Glutamatergic neuron (in vitro differentiated cells): ENCODE measurements around the gene DSP. TPM values are rescaled to one million over a fixed set of nuclear protein-coding genes. Genes with fewer than 3 reads are reported as not detected.

ENCODE experiments used
- DNase-seq: peaks from one replicate; pipeline ENCODE4 v3.0.0; 2022
- H3K27ac Mint-ChIP-seq: one replicate; pipeline ENCODE4 v1.8.0; 2020; ENCODE audit warnings: mild to moderate bottlenecking, mixed read lengths, inconsistent platforms; ENCODE audit not compliant: unreplicated experiment
- H3K27me3 Mint-ChIP-seq: one replicate; pipeline ENCODE4 v1.8.0; 2020; ENCODE audit warnings: mild to moderate bottlenecking, moderate library complexity, mixed read lengths, inconsistent platforms; ENCODE audit not compliant: unreplicated experiment
- H3K36me3 Mint-ChIP-seq: one replicate; pipeline ENCODE4 v1.8.0; 2020; ENCODE audit warnings: mild to moderate bottlenecking, mixed read lengths, inconsistent platforms; ENCODE audit not compliant: unreplicated experiment
- H3K4me1 Mint-ChIP-seq: one replicate; pipeline ENCODE4 v1.8.0; 2020; ENCODE audit warnings: mild to moderate bottlenecking, low read depth, mixed read lengths, inconsistent platforms; ENCODE audit not compliant: unreplicated experiment
- H3K4me3 Mint-ChIP-seq: one replicate; pipeline ENCODE4 v1.8.0; 2020; ENCODE audit warnings: mild to moderate bottlenecking, mixed read lengths, inconsistent platforms; ENCODE audit not compliant: unreplicated experiment
- H3K9me3 Mint-ChIP-seq: one replicate; pipeline ENCODE4 v1.8.0; 2020; ENCODE audit warnings: mild to moderate bottlenecking, moderate library complexity, mixed read lengths, inconsistent platforms; ENCODE audit not compliant: unreplicated experiment
- CTCF ChIP-seq: fragments of 200-600 bp; sonication (generic); IDR thresholded peaks from one replicate; pipeline ENCODE4 v1.5.0; 2021; ENCODE audit not compliant: partially characterized antibody, unreplicated experiment
- total RNA-seq: library from RNA; stranded (reverse); fragmentation: NEBNext Ultra II Directional; extraction: Animal tissue kit (Norgen Biotek cat#: 25700); gene quantifications from one replicate; pipeline ENCODE4 v1.2.1, GENCODE V29; 2021; ENCODE audit not compliant: unreplicated experiment

The DSP gene
- total RNA-seq, 1 donor from 2014 or later, result 8.9 TPM

GRCh38 chr6:7617801-7618764 is 76.6 kb downstream of the DSP start:
- H3K4me1 Mint-ChIP-seq, result peaks cover 6% of the 10 kb centered on the region
- TF ChIP-seq CTCF, result no peak
- H3K27me3 Mint-ChIP-seq, result peaks cover 2% of the 10 kb centered on the region
- H3K36me3 Mint-ChIP-seq, result no peaks in the 10 kb centered on the region
- H3K4me3 Mint-ChIP-seq, result no peak overlapping the region
- H3K27ac Mint-ChIP-seq, result no peak overlapping the region
- DNase-seq, result no peak
- no peaks in the 10 kb centered on the region for H3K9me3 Mint-ChIP-seq

- H3K27me3 Mint-ChIP-seq, result peaks cover 2% of the 10 kb centered on the region
Observed at GRCh38 chr6:7621761-7622160, 80.3 kb downstream of the DSP start.

DNA sequence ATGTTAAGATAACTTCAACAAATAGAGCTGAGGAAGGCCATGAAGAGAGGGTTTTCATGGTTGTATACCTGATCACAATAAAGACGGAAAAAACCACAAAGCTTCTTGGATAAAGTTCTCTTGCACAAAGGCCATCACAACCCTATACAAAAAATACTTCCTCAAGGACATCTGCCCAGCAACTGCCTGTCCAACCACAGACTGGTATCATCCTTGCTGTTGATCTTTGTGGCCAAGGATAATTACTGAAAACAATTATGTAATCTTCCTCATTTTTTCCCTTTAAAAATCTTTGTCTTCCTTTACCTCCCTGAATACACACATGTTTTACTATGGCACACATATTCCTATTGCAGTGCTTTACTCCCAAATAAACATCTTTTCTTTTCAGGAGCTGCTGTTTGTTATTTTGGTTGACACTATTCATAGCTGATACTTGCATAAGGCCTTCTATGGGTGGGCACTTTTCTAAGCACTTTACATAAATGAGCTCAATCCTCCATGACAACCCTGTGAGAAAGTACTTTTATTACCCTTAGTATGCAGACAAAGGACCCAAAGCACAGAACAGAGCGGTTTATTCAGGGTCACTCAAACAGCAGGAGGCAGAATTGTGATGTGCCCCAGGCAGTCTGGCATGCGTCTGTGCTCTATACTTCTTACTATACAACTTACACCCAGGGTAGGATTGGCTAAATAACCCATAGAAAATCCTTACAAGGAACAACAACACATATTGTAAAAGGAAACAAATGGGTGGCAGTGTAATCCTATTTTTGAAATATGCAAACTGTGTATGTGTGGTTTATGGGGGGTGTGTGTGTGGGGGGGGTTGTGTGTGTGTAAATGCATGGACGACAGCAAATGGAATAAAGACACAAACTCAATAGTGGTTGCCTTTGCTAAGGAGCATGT is 83.6 kb downstream of the DSP start:
- Mint-ChIP-seq H3K27ac (no peak overlapping the region), H3K9me3 (no peaks in the 10 kb centered on the region), H3K36me3 (no peaks in the 10 kb centered on the region), H3K27me3 (no peaks in the 10 kb centered on the region), H3K4me1 (no peaks in the 10 kb centered on the region), H3K4me3 (no peak overlapping the region)
- no peak for DNase-seq
- no peak for TF ChIP-seq CTCF

More at GRCh38 chr6:7621761-7622160, 80.3 kb downstream of the DSP start:
- Mint-ChIP-seq H3K9me3 (no peaks in the 10 kb centered on the region), H3K36me3 (no peaks in the 10 kb centered on the region), H3K27ac (no peak overlapping the region), H3K4me3 (no peak overlapping the region), H3K4me1 (peaks cover 4% of the 10 kb centered on the region)
- no peak for DNase-seq
- TF ChIP-seq CTCF, result no peak

DNA sequence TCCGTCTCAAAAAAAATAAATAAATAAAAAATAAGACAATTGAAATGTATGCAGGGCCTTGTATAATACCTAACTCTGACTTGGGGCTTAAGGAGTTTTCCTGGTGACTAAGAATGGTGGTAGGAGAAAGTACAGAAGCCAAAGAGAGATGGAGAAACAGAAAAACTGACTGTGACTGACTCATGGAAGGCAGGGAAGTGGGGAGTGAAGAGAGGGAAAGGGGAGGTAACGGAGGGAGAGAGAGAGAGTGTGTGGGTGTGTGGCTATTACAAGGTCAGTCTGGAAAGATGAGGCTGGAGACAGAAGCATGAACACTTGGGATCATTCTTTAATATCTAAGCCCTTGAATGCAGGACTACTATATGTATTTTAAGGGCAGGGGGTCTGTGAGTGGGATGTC is 87.0 kb downstream of the DSP start:
- Mint-ChIP-seq H3K4me1 (no peaks in the 10 kb centered on the region), H3K36me3 (no peaks in the 10 kb centered on the region), H3K27ac (no peak overlapping the region), H3K9me3 (no peaks in the 10 kb centered on the region), H3K4me3 (no peak overlapping the region), H3K27me3 (no peaks in the 10 kb centered on the region)
- TF ChIP-seq CTCF, result no peak
- DNase-seq, result no peak

GRCh38 chr6:7628909-7629308 is 87.4 kb downstream of the DSP start:
- no peak for DNase-seq
- no peak overlapping the region for H3K27ac Mint-ChIP-seq
- no peaks in the 10 kb centered on the region for H3K4me1 Mint-ChIP-seq
- no peak for TF ChIP-seq CTCF
- no peaks in the 10 kb centered on the region for H3K36me3 Mint-ChIP-seq
- H3K9me3 Mint-ChIP-seq, result no peaks in the 10 kb centered on the region
- H3K27me3 Mint-ChIP-seq, result no peaks in the 10 kb centered on the region
- H3K4me3 Mint-ChIP-seq, result no peak overlapping the region
